Stimulated activated CD8-positive, alpha-beta memory T cell treated with anti-CD3 and anti-CD28 coated beads, Interleukin-2, amount 100 ng/mL, for 48 hours (primary cell): Measurements from ENCODE around the gene NKAIN2.

Source experiments
- DNase-seq, 2 donors: peaks; one replicate each; pipeline ENCODE4 v3.0.0-alpha.2; 2020; ENCODE audit warnings: low read depth in 2 of 2

The NKAIN2 gene

DNA sequence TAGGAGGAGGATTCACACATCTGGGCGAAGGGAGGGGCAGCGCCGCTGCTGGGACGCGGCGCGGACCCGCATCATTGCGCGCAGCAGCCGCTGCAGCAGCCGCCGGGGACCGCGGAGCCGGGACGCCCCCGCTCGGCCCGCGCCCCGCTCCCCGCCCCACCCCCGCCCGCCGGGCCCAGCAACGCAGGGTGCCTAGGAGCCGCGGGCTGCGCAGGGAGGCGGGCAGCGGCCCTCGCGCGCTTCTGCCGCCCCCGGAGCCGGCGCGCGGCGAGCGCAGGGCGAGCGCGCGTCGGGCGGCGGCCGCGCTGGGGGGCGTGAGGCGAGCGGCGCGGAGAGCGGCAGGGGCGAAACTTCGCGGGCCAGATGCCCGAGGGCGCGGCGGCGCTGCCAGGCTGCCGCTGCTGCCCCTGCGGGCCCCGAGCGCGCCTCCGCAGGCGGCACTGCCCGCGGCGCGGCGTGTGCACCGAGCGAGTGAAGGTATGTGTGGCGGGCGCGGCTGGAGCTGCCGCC lies at the start of gene NKAIN2:
Gene NKAIN2 (plus strand): TSS at position 362 of the 510 bp plus-strand sequence.
- no peak for DNase-seq

GRCh38 chr6:123759472-123759871 lies 44.2 kb upstream of the NKAIN2 start:
- DNase-seq = no peak

DNA sequence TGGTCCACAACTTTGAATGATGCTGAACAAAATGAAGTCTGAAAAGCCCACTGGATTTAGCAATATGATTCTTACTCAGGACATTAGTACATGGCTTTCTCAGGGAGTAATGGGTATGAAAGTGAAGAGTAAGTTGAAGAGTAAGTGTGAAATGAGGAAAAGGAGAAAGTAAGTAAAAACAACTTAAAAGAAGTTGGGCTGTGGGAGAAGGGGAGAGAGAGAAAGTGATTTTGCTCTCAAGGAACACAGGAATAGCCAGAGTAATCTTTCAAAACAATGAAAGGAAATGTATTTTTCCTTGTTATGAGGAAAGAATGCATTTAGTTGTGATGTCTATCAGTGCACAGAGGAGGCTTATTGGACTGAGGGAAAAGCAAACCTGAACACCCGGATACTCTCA lies 39.8 kb upstream of the NKAIN2 start:
- DNase-seq = no peak

GRCh38 chr6:123764722-123765121 lies 38.9 kb upstream of the NKAIN2 start:
- DNase-seq = no peak

DNA sequence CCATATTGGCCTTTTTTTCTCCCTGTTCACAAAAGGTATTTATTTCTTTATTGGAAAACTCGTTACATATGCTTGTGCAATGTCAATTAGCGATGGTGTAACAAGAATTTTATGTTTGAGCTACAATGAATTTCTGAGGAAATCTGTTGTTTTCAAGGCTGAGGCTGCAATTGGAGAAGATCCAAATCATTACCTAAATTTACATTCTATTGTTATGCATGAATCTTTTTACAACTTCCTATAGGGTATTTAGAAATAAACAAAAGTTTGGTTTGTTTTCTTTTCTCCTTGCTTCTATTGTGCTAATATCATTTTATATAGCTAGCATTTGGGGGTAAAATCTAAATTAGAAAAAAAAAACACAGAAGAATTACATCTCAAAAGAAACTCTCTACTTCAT lies 34.7 kb upstream of the NKAIN2 start:
- DNase-seq = no peak

DNA sequence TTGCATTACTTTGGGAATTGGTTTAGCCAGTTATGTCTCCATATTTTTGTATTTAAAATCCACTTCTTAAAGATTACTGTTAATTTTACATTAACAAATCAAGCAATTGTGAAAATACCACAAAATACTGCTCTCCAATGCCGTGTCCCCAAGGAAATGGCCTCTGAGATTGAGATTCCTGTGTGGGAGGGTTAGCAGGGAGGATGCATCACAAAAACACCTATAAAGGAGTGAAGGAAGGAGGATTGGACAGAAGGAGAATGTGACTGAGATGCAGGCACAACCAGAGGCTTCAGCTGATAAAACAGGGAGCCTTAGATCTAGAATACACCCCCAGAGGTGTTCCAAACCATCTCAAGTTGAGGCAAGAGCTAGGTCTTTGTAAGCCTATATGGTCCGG lies 34.2 kb upstream of the NKAIN2 start:
- no peak for DNase-seq

- DNase-seq = no peak
These were observed 33.3 kb upstream of the NKAIN2 start for GRCh38 chr6:123770247-123770949.

GRCh38 chr6:123771126-123771525 lies 32.5 kb upstream of the NKAIN2 start:
- no peak for DNase-seq

- no peak for DNase-seq
These were observed 26.1 kb upstream of the NKAIN2 start for GRCh38 chr6:123777563-123777962.

- no peak for DNase-seq
These were observed 23.6 kb upstream of the NKAIN2 start for GRCh38 chr6:123780021-123780420.

- DNase-seq = no peak
These were observed 19.3 kb upstream of the NKAIN2 start for GRCh38 chr6:123784330-123784729.

DNA sequence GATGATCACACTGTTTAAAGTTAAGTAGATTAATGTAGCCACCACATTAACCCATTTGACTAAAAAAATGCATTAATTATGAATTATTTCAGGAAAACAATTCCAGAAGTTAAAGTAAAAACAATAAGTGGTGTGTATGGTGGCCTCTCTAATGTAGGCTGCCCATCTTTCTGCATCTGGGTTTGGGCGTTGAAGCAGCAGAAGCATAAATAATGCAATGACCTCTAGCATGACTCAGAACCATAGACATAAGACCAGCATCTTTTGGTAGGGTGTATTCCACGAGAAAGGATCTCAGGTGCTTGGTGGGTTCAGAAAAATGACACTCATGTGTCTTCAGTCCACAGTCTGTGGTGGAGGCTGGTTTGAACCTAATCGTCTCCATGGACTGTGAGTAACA lies 18.6 kb upstream of the NKAIN2 start:
- no peak for DNase-seq

GRCh38 chr6:123788319-123788718 lies 15.3 kb upstream of the NKAIN2 start:
- DNase-seq = no peak

DNA sequence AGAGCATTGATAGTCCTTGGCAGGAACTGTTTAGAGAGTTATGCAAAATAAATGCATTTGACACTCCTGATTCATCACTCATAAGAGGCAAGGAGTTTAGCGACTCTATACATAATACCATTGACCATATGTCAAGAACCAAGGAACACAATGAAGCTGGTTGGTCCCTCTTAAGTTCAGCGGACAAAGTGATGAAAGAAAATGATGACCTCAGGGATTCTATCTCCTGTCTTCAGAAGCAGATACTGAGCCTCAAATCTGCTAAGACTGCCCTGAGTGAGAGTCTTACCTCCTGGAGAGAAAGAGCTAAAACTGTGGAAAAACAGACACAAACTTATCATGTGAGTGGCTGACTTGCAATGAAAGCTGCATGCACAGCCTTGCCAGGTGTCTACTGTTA lies 9.5 kb upstream of the NKAIN2 start:
- DNase-seq = no peak

DNA sequence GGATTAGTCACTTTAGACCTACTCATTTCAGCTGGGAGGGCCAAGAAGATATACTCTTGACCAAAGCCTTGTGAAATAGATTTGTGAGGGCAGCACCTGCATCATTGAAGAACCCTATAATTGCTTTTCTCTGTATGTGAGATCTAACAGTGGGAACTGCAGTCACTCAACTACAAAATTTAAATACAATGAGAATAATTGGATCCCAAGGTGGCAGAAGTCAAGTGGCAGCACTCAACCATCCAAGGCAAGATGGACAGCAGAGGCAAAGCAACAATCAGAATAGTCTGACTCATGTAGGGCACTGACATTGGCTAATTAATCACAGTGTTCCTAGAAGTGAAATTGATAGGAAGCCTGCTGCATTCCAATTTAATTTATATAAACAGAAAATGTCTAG lies 8.9 kb upstream of the NKAIN2 start:
- DNase-seq = no peak

DNA sequence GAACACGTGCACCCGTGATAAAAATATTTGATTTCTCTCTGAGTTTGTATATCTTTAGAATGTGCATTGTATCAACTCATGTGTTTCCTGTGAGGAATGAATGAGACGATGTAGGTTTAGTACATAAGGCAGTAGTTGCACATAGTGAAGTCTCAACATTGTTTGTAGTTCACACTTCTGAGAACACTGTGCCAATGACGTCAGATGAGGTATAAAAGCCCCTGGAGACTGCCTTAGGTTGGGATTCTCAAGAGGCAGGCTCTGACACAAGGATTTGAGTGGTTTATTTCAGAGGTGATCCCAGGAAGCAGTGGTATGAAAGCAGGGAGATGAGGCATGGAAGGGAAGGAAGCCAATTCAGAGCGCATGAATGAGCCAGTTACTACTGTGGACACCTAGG lies 2.6 kb upstream of the NKAIN2 start:
- DNase-seq = no peak

- DNase-seq = no peak
These were observed 1.3 kb upstream of the NKAIN2 start for GRCh38 chr6:123802351-123802696.

DNA sequence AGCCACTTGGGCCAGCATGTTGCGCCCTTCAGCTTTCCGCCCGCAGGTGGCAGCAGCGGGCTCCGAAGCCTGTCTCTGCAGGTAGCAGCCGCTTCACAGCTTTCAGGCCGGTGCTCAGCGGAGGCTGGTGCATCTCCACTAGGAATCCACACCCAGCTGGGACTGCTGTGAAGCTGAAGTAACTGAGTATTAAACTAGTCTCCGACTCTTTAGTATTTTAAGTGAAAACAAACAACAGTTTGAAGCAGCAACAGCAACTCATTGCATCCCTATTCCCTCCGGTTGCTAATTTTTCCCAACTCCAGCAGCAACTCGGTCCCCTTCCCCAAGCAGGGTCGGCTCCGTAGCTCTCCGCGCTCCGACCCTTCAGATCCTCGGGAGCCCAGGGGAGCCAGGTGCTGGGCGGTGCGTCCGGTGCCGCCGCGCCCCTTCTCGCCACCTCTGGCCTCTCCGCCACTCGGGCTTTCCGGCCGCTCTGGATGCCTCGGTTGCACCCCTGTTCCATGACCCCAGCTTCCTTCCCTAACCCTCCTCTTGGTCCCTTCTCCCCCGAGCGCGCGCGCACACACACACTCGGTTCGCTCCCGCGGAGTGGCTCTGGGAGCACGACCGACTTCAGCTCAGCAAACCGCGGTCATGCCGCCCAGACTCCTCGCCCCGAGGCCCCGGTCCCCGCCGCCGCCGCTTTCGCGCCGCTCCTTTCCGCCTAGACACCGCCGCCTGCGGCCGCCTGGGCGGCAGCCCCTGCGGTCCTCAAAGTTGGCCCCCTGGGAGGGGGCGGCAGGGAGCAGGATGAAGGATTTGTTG lies 765 bp upstream of the NKAIN2 start:
- DNase-seq = peak; percentile 57 to 66

DNA sequence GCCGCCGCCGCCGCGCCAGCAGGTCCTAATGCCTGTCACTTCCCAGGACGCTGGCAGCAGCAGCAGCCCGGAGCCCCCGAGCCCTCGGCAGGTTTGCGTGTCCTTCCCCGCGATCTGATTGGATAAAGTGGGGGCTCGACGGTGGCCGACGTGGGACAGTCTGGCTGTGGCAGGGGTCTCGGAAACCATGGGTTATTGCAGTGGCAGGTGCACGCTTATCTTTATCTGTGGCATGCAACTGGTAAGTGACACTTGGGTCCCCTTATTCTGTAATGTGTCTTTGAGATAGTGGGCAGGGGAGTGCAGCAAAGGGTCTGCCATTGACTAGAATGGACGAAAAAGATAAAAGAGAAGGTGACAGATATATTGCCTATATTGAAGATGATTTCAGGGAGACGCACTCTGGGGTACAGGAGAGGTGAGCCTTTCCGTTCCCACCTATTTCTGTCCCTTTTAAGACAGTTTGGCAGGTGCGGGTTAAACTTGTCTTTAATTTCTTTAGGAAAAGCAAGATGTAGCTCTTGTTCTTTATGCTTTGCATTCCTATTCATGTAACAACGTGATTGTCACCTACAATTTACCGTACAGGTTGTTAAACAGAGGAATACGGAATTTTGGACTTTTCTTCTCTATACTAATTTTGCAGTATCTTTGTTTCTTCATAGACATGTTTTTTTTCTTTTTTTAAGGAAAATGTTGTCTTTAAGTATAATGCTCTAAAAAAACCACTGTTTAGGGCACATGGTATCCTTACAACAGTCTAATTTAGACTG lies 535 bp downstream of the NKAIN2 start:
- peak in 1 of 2 donors; percentile 3 for DNase-seq

- DNase-seq = no peak
These were observed 1.3 kb downstream of the NKAIN2 start for GRCh38 chr6:123804787-123805540.

GRCh38 chr6:123805921-123806320 lies 2.3 kb downstream of the NKAIN2 start:
- no peak for DNase-seq

- no peak for DNase-seq
These were observed 2.9 kb downstream of the NKAIN2 start for GRCh38 chr6:123806561-123806960.
